H1 (cell line): Measurements from ENCODE around the gene SPINK9. TPM values are rescaled to one million over a fixed set of nuclear protein-coding genes. Genes with fewer than 3 reads are reported as not detected.

ENCODE experiments used
- BCL11A ChIP-seq, 2 experiments: IDR thresholded peaks; one replicate each; pipeline ENCODE4 v1.6.1; 2011; ENCODE audit warnings: low read depth in 2 of 2, low read length in 2 of 2, mild to moderate bottlenecking in 2 of 2
- CEBPB ChIP-seq: IDR thresholded peaks from 2 replicates; pipeline ENCODE4 v1.6.1; 2012; ENCODE audit warnings: low read depth, low read length
- CTBP2 ChIP-seq: IDR thresholded peaks from 2 replicates; pipeline ENCODE4 v1.7.0; 2011; ENCODE audit warnings: borderline replicate concordance, mild to moderate bottlenecking, moderate library complexity, mixed read lengths, low read length; ENCODE audit not compliant: insufficient read depth, insufficient read length
- GABPA ChIP-seq: IDR thresholded peaks from 2 replicates; pipeline ENCODE4 v1.6.1; 2011; ENCODE audit warnings: mild to moderate bottlenecking, low read length, moderate library complexity, borderline replicate concordance; ENCODE audit not compliant: insufficient read depth
- KDM4A ChIP-seq: IDR thresholded peaks from one replicate; pipeline ENCODE4 v1.7.1; 2012; ENCODE audit warnings: low read depth, mild to moderate bottlenecking, moderate library complexity, low read length, inconsistent platforms; ENCODE audit not compliant: severe bottlenecking
- PHF8 ChIP-seq: fragments of 200-600 bp; sonication (generic); conservative IDR thresholded peaks from 2 replicates; pipeline ENCODE4 v1.7.1; 2012; ENCODE audit warnings: low read depth, mild to moderate bottlenecking, inconsistent platforms, low read length, moderate library complexity
- POU5F1 ChIP-seq: IDR thresholded peaks from 2 replicates; pipeline ENCODE4 v1.6.1; 2011; ENCODE audit warnings: low read depth, mild to moderate bottlenecking, low read length, moderate library complexity
- RAD21 ChIP-seq, 2 experiments: IDR thresholded peaks in 1 of 2; conservative IDR thresholded peaks in 1 of 2; 2 replicates each; pipeline ENCODE4 v1.6.1; 2011; ENCODE audit warnings: low read depth in 2 of 2, low read length in 2 of 2, improper control_type of control experiment in 1 of 2, inconsistent platforms in 1 of 2, mild to moderate bottlenecking in 1 of 2, moderate library complexity in 1 of 2
- polyA plus RNA-seq, 7 experiments: library from polyadenylated mRNA; depleted of rRNA in 3 of 7; stranded (reverse) in 5 of 7; unstranded in 2 of 7; fragments of >200 nt in 5 of 7; fragments of 200-250 nt in 2 of 7; gene quantifications; 1 replicate in 5 of 7; 2 replicates in 1 of 7; 4 replicates in 1 of 7; pipeline versions ENCODE4 v1.2.1 to v1.2.3, GENCODE V29; 2011 to 2013; ENCODE audit warnings: missing spikeins in 2 of 7, mixed read lengths in 2 of 7
- total RNA-seq: library from RNA; stranded (reverse); fragmentation: NEBNext Ultra II Directional; extraction: Animal tissue kit (Norgen Biotek cat#: 25700); gene quantifications from 2 replicates; pipeline ENCODE4 v1.2.1, GENCODE V29; 2021
- TF ChIP-seq, protein P1 (sequence below): IDR thresholded peaks from 2 replicates; pipeline ENCODE4 v1.6.1; 2012; ENCODE audit warnings: inconsistent platforms
- TF ChIP-seq, protein P2 (sequence below): IDR thresholded peaks from 2 replicates; pipeline ENCODE4 v1.6.1; 2012; ENCODE audit warnings: low read length, inconsistent platforms

The SPINK9 gene
- total and polyA plus RNA-seq, 2 of the 8 experiments (the other 6 are each of a cell fraction or from before 2014, with no cell fraction given) = not detected

DNA sequence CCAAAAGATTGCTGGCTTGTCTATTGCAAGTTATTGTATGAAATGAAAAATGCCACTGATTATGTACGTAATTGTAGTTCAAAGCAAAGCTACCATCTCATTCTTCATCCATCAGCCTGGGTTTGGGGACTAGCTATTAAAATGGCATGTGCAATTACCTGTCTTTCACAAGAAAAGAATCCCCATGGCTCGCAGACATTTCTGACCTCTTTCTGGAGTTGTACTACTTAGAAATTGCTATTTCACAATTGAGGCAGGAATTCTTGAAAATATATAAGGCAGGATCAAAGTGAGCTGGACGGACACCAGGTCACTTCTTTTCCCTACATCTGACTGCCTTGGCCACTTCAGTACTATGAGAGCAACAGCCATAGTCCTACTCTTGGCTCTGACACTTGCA lies at the start of gene SPINK9 (continued):
- TF ChIP-seq POU5F1 (no peak), RAD21 (IDR thresholded peaks at IDR 0.05 in 1 of 2, conservative IDR thresholded peaks at IDR 0.05 in 1 of 2; ENCODE audit: low read depth in 2 of 2, low read length in 2 of 2) (no peak), CTBP2 (no peak), CEBPB (no peak), GABPA (no peak), BCL11A (IDR thresholded peaks at IDR 0.05; ENCODE audit: low read depth in 2 of 2, low read length in 2 of 2) (no peak), PHF8 (no peak), KDM4A (no peak)
- TF ChIP-seq, protein P1, sequence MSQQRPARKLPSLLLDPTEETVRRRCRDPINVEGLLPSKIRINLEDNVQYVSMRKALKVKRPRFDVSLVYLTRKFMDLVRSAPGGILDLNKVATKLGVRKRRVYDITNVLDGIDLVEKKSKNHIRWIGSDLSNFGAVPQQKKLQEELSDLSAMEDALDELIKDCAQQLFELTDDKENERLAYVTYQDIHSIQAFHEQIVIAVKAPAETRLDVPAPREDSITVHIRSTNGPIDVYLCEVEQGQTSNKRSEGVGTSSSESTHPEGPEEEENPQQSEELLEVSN = no peak
- TF ChIP-seq, protein P2, sequence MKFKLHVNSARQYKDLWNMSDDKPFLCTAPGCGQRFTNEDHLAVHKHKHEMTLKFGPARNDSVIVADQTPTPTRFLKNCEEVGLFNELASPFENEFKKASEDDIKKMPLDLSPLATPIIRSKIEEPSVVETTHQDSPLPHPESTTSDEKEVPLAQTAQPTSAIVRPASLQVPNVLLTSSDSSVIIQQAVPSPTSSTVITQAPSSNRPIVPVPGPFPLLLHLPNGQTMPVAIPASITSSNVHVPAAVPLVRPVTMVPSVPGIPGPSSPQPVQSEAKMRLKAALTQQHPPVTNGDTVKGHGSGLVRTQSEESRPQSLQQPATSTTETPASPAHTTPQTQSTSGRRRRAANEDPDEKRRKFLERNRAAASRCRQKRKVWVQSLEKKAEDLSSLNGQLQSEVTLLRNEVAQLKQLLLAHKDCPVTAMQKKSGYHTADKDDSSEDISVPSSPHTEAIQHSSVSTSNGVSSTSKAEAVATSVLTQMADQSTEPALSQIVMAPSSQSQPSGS = no peak
